Measurements from ENCODE around the gene RPGR. TPM values are rescaled to one million over a fixed set of nuclear protein-coding genes. Genes with fewer than 3 reads are reported as not detected.

RPGR gene
- total RNA-seq, 1 donor from 2014 or later = 13.2 TPM

DNA sequence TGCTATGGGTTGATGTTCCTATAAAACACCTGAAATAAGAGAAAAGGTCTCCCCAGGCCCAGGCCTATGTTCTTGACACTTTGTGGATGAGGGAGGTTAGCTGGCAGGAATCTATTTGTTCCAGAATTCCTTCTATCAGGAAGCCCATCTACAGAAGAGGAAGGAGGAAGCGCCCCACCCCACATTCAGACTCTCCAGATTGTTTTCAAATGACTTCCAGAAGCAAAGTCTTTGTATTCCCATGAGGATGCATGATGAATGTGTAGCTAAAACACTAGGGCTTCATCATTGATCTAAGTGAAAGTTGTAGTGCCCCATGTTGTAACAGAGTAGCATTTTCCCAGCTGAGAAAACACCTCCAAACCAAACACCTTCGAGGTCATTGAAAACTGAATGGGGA, 41.5 kb upstream of the RPGR start:
- no peak overlapping the region for H3K27ac Mint-ChIP-seq
- DNase-seq (ENCODE audit: extremely low spot score, unreplicated experiment) = no peak
- H3K27me3 Mint-ChIP-seq = no peaks in the 10 kb centered on the region
- TF ChIP-seq CTCF (conservative IDR thresholded peaks at IDR 0.05) = no peak
- no peaks in the 10 kb centered on the region for H3K4me1 Mint-ChIP-seq (ENCODE audit: unreplicated experiment)
- H3K9me3 Mint-ChIP-seq = no peaks in the 10 kb centered on the region
- no peak overlapping the region for H3K4me3 Mint-ChIP-seq
- no peaks in the 10 kb centered on the region for H3K36me3 Mint-ChIP-seq

DNA sequence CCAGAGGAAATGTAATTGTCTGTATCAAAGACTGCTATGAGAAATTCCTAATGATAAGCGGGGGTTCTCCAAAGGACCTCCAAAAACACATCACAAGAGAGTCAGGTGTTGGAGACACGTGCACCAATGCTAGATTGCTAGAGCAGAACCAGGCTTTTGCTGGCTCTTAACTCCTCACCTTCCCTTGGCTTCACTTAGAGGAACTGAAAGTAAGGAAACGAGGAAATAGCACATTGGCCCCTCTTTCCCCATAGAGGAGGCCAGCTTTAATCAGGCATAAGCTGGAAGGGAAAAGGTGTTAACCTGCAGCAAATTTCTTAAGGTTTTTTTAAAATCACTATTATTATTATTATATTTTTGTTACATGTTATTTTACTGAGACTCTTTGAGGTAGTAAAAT, 38.6 kb upstream of the RPGR start:
- H3K27me3 Mint-ChIP-seq = no peaks in the 10 kb centered on the region
- no peaks in the 10 kb centered on the region for H3K36me3 Mint-ChIP-seq
- no peaks in the 10 kb centered on the region for H3K9me3 Mint-ChIP-seq
- H3K27ac Mint-ChIP-seq = no peak overlapping the region
- H3K4me3 Mint-ChIP-seq = no peak overlapping the region
- no peak for DNase-seq (ENCODE audit: extremely low spot score, unreplicated experiment)
- H3K4me1 Mint-ChIP-seq (ENCODE audit: unreplicated experiment) = no peaks in the 10 kb centered on the region
- TF ChIP-seq CTCF (conservative IDR thresholded peaks at IDR 0.05) = no peak

DNA sequence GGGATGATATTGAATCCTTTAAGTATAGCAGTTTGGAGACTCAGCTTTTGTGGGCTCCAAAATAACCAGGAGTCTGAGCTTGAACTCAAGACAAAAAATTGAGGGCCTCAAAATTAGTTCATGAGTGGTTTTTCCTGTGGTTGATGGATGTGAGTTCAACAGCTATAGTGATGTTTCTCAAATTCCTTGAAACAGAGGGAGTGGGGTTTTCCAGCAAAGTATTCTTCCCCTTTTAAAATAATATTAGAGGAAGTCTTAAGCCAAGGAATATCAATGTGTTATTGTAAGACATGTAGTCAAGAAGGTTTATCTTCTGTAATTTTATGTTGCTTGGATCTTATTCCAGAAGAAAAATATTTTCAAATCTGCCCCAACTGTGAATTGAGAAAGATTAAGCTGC, 35.7 kb upstream of the RPGR start:
- TF ChIP-seq CTCF (conservative IDR thresholded peaks at IDR 0.05) = no peak
- Mint-ChIP-seq H3K4me3 (no peak overlapping the region), H3K27ac (no peak overlapping the region), H3K27me3 (no peaks in the 10 kb centered on the region), H3K4me1 (ENCODE audit: unreplicated experiment) (no peaks in the 10 kb centered on the region), H3K9me3 (no peaks in the 10 kb centered on the region), H3K36me3 (no peaks in the 10 kb centered on the region)
- no peak for DNase-seq (ENCODE audit: extremely low spot score, unreplicated experiment)

GRCh38 chrX:38357747-38358673, 30.7 kb upstream of the RPGR start:
- Mint-ChIP-seq H3K9me3 (no peaks in the 10 kb centered on the region), H3K4me1 (ENCODE audit: unreplicated experiment) (no peaks in the 10 kb centered on the region), H3K4me3 (no peak overlapping the region), H3K27ac (no peak overlapping the region), H3K36me3 (no peaks in the 10 kb centered on the region), H3K27me3 (no peaks in the 10 kb centered on the region)
- DNase-seq (ENCODE audit: extremely low spot score, unreplicated experiment) = no peak
- TF ChIP-seq CTCF (conservative IDR thresholded peaks at IDR 0.05) = no peak

DNA sequence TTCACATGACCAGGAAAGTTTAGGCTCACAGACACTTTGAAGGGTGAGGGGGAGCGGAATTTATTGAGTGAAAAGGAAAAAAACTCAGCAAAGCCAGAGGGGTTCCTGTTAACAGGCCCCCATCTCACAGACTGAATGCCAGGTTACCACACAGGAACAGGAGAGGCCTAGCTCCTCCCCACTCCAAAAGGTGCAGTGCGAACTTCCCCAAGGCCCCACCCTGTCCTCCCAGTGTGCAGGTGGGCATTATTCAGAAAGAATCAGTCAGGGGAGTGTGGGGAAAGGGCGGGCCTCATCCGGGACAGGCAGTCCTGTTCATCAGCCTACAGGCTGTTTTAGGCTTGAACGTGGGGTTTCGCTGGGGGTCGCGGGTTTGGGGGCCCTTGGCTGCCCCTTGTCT, 29.1 kb upstream of the RPGR start:
- H3K4me1 Mint-ChIP-seq (ENCODE audit: unreplicated experiment) = no peaks in the 10 kb centered on the region
- no peak for DNase-seq (ENCODE audit: extremely low spot score, unreplicated experiment)
- H3K36me3 Mint-ChIP-seq = no peaks in the 10 kb centered on the region
- no peak overlapping the region for H3K4me3 Mint-ChIP-seq
- H3K9me3 Mint-ChIP-seq = no peaks in the 10 kb centered on the region
- no peak for TF ChIP-seq CTCF (conservative IDR thresholded peaks at IDR 0.05)
- no peaks in the 10 kb centered on the region for H3K27me3 Mint-ChIP-seq
- H3K27ac Mint-ChIP-seq = no peak overlapping the region

All from type B pancreatic cell (in vitro differentiated cells).